ENCODE results near the gene CYP24A1.

- TF ChIP-seq, protein P1, sequence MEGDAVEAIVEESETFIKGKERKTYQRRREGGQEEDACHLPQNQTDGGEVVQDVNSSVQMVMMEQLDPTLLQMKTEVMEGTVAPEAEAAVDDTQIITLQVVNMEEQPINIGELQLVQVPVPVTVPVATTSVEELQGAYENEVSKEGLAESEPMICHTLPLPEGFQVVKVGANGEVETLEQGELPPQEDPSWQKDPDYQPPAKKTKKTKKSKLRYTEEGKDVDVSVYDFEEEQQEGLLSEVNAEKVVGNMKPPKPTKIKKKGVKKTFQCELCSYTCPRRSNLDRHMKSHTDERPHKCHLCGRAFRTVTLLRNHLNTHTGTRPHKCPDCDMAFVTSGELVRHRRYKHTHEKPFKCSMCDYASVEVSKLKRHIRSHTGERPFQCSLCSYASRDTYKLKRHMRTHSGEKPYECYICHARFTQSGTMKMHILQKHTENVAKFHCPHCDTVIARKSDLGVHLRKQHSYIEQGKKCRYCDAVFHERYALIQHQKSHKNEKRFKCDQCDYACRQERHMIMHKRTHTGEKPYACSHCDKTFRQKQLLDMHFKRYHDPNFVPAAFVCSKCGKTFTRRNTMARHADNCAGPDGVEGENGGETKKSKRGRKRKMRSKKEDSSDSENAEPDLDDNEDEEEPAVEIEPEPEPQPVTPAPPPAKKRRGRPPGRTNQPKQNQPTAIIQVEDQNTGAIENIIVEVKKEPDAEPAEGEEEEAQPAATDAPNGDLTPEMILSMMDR (IDR thresholded peaks at IDR 0.05) = no peak
- TF ChIP-seq ZFX (IDR thresholded peaks at IDR 0.05; ENCODE audit: borderline replicate concordance) = no peak
Measured at GRCh38 chr20:54158226-54158625, 15.6 kb downstream of the CYP24A1 start.

Data from 22Rv1 (cell line).